Measurements from ENCODE around the gene KLF14.

- no peak for TF ChIP-seq CTCF (conservative IDR thresholded peaks at IDR 0.05; ENCODE audit: low read depth, low read length)
- no peak for TF ChIP-seq ELK1 (IDR thresholded peaks at IDR 0.05; ENCODE audit: borderline replicate concordance, low read depth, low read length)
- no peak for TF ChIP-seq RAD21 (IDR thresholded peaks at IDR 0.05; ENCODE audit: low read length)
- TF ChIP-seq USF2 (IDR thresholded peaks at IDR 0.05; ENCODE audit: low read depth, low read length): no peak
- TF ChIP-seq POLR2A (IDR thresholded peaks at IDR 0.05; ENCODE audit: low read depth, low read length): no peak
- TF ChIP-seq FOS (IDR thresholded peaks at IDR 0.05; ENCODE audit: low read depth, low read length): no peak
- no peak for TF ChIP-seq CHD1 (IDR thresholded peaks at IDR 0.05; ENCODE audit: low read depth, low read length)
- TF ChIP-seq CEBPB (IDR thresholded peaks at IDR 0.05; ENCODE audit: low read depth, low read length): no peak
- TF ChIP-seq MAFK (IDR thresholded peaks at IDR 0.05; ENCODE audit: low read depth, low read length): no peak
- no peak for TF ChIP-seq RFX5 (IDR thresholded peaks at IDR 0.05; ENCODE audit: low read depth, low read length)
- TF ChIP-seq SMC3 (IDR thresholded peaks at IDR 0.05; ENCODE audit: low read depth, low read length): no peak
- TF ChIP-seq MAZ (IDR thresholded peaks at IDR 0.05; ENCODE audit: borderline replicate concordance, low read depth, low read length): no peak
- TF ChIP-seq BHLHE40 (IDR thresholded peaks at IDR 0.05; ENCODE audit: low read depth, low read length): no peak
Measured at GRCh38 chr7:130741331-130741995, 7.5 kb upstream of the KLF14 start.
